HCT116 (cell line): ENCODE results near the gene DPPA3. TPM values are rescaled to one million over a fixed set of nuclear protein-coding genes. Genes with fewer than 3 reads are reported as not detected.

Source experiments
- ATAC-seq: fragments of 200-7000 bp; cut with Tn5 transposase; 2 replicates; pipeline ENCODE4 v1.9.1; 2020; ENCODE audit warnings: mild to moderate bottlenecking, moderate library complexity
- BruUV-seq: library from RNA; stranded (reverse); fragments of 400-500 nt; replicated peaks from 2 replicates; lab custom pipeline; 2021; lab: Mats Ljungman, UMichigan
- CTCF ChIA-PET: fragments of 300-600 bp; sonication (Branson Sonifier 250); formaldehyde crosslinking; loops from one replicate; lab custom pipeline; 2021; ENCODE audit warnings: antibody characterized with exemption; lab: Charles Lee
- POLR2A ChIA-PET: fragments of 300-600, 350-600 bp; sonication (Branson Sonifier 250); formaldehyde crosslinking; loops from one replicate; lab custom pipeline; 2021; ENCODE audit warnings: antibody characterized with exemption; lab: Charles Lee
- RAD21 ChIA-PET, 2 experiments: fragments of 300-600 bp; sonication (Branson Sonifier 250); formaldehyde crosslinking; loops; one replicate each; lab custom pipeline; 2023; ENCODE audit warnings: low total read pairs in 2 of 2; ENCODE audit not compliant: uncharacterized antibody in 2 of 2, unreplicated experiment in 2 of 2, low non-redundant PET in 1 of 2; lab: Charles Lee
- DNase-seq: peaks from one replicate; pipeline ENCODE4 v3.0.0-alpha.2; 2010; ENCODE audit warnings: low read depth, low spot score
- H2AFZ ChIP-seq: fragments of 200-600 bp; shearing (Covaris generic), sonication (generic); 2 replicates; pipeline ENCODE4 v1.6.1; 2017; ENCODE audit warnings: low read depth, mixed run types, mixed read lengths, antibody characterized with exemption, low read length; ENCODE audit not compliant: poor library complexity, severe bottlenecking
- H3K27ac ChIP-seq: 2 replicates; pipeline ENCODE4 v1.5.1; 2012; ENCODE audit warnings: low read depth, low read length
- H3K27me3 ChIP-seq: fragments of 200-600 bp; sonication (generic); 2 replicates; pipeline ENCODE4 v1.6.1; 2016; ENCODE audit warnings: mixed run types, low read length, mixed read lengths; ENCODE audit not compliant: insufficient read depth
- H3K36me3 ChIP-seq, 2 experiments: fragments of 200-500 bp in 1 of 2; fragments of 200-600 bp in 1 of 2; sonication (Bioruptor generic) in 1 of 2; sonication (generic) in 1 of 2; 2 replicates each; pipeline versions ENCODE4 v1.5.1 to v1.6.1; 2014 to 2016; ENCODE audit warnings: low read length in 2 of 2, inconsistent platforms in 1 of 2, mixed read lengths in 1 of 2, mixed run types in 1 of 2; ENCODE audit not compliant: insufficient read depth in 2 of 2, control insufficient read depth in 1 of 2
- H3K4me1 ChIP-seq, 2 experiments: fragments of 200-600 bp in 1 of 2; sonication (generic) in 1 of 2; 2 replicates each; pipeline versions ENCODE4 v1.5.1 to v1.6.1; 2012 to 2017; ENCODE audit warnings: low read length in 2 of 2, inconsistent platforms in 1 of 2, mild to moderate bottlenecking in 1 of 2, mixed read lengths in 1 of 2, mixed run types in 1 of 2, moderate library complexity in 1 of 2; ENCODE audit not compliant: insufficient read depth in 2 of 2, control insufficient read depth in 1 of 2
- H3K4me2 ChIP-seq: fragments of 200-600 bp; sonication (generic); 2 replicates; pipeline ENCODE4 v1.6.1; 2017; ENCODE audit warnings: mixed run types, low read length, mixed read lengths
- H3K4me3 ChIP-seq, 2 experiments: fragments of 200-600 bp in 1 of 2; sonication (generic) in 1 of 2; replicated peaks in 1 of 2; 2 replicates each; pipeline ENCODE4 v1.5.1; 2011 to 2016; ENCODE audit warnings: low read length in 2 of 2, control low read depth in 1 of 2, low read depth in 1 of 2, mild to moderate bottlenecking in 1 of 2, mixed read lengths in 1 of 2, mixed run types in 1 of 2
- H3K79me2 ChIP-seq: fragments of 200-600 bp; sonication (generic); 2 replicates; pipeline ENCODE4 v1.6.1; 2017; ENCODE audit warnings: mild to moderate bottlenecking, mixed run types, low read length, moderate library complexity, mixed read lengths; ENCODE audit not compliant: insufficient read depth
- H3K9ac ChIP-seq: fragments of 200-600 bp; sonication (generic); 2 replicates; pipeline ENCODE4 v1.6.1; 2016; ENCODE audit warnings: low read length, mixed read lengths
- H3K9me2 ChIP-seq: fragments of 200-600 bp; sonication (generic), shearing (Covaris generic); 2 replicates; pipeline ENCODE4 v1.6.1; 2017; ENCODE audit warnings: mixed run types, mild to moderate bottlenecking, moderate library complexity; ENCODE audit not compliant: insufficient read depth
- H3K9me3 ChIP-seq, 2 experiments: fragments of 200-500 bp in 1 of 2; fragments of 200-600 bp in 1 of 2; sonication (Bioruptor generic) in 1 of 2; sonication (generic) in 1 of 2; 2 replicates each; pipeline ENCODE4 v1.6.1; 2014 to 2017; ENCODE audit warnings: low read length in 2 of 2, mixed read lengths in 2 of 2, inconsistent platforms in 1 of 2, low read depth in 1 of 2, mild to moderate bottlenecking in 1 of 2, mixed run types in 1 of 2, moderate library complexity in 1 of 2; ENCODE audit not compliant: control insufficient read depth in 1 of 2, insufficient read depth in 1 of 2
- H4K20me1 ChIP-seq: fragments of 200-600 bp; sonication (generic), shearing (Covaris generic); 2 replicates; pipeline ENCODE4 v1.6.1; 2017; ENCODE audit warnings: mixed run types, mild to moderate bottlenecking, moderate library complexity; ENCODE audit not compliant: insufficient read depth
- CEBPB ChIP-seq: IDR thresholded peaks from 2 replicates; pipeline ENCODE4 v1.6.1; 2012; ENCODE audit warnings: low read depth
- CTCF ChIP-seq, 3 experiments: fragments of 200-600 bp in 1 of 3; sonication (generic) in 1 of 3; IDR thresholded peaks in 2 of 3; conservative IDR thresholded peaks in 1 of 3; 2 replicates each; pipeline ENCODE4 v1.5.1; 2012 to 2017; ENCODE audit warnings: low read depth in 2 of 3, low read length in 2 of 3, antibody characterized with exemption in 1 of 3, borderline replicate concordance in 1 of 3, control low read depth in 1 of 3, mild to moderate bottlenecking in 1 of 3, mixed read lengths in 1 of 3, mixed run types in 1 of 3, moderate library complexity in 1 of 3; ENCODE audit not compliant: insufficient read depth in 1 of 3
- ELF1 ChIP-seq: IDR thresholded peaks from 2 replicates; pipeline ENCODE4 v1.6.1; 2012; ENCODE audit warnings: low read depth, borderline replicate concordance
- EZH2phosphoT487 ChIP-seq: fragments of 200-600 bp; IDR thresholded peaks from 2 replicates; pipeline ENCODE4 v1.6.1; 2018; ENCODE audit warnings: antibody characterized with exemption, borderline replicate concordance
- FOSL1 ChIP-seq: IDR thresholded peaks from 2 replicates; pipeline ENCODE4 v1.6.1; 2012; ENCODE audit warnings: low read depth
- JUND ChIP-seq: IDR thresholded peaks from 2 replicates; pipeline ENCODE4 v1.6.1; 2012
- SIN3A ChIP-seq: IDR thresholded peaks from 2 replicates; pipeline ENCODE4 v1.6.1; 2012; ENCODE audit warnings: low read depth
- SRF ChIP-seq: IDR thresholded peaks from 2 replicates; pipeline ENCODE4 v1.6.1; 2012; ENCODE audit warnings: low read depth
- TCF7L2 ChIP-seq: IDR thresholded peaks from 2 replicates; pipeline ENCODE4 v1.7.0; 2011; ENCODE audit warnings: borderline replicate concordance, inconsistent platforms; ENCODE audit not compliant: insufficient read depth, insufficient read length; ENCODE audit errors: extremely low read depth
- YY1 ChIP-seq: IDR thresholded peaks from 2 replicates; pipeline ENCODE4 v1.6.1; 2011; ENCODE audit warnings: low read length, low read depth, moderate library complexity, mild to moderate bottlenecking; ENCODE audit not compliant: insufficient replicate concordance; ENCODE audit errors: extremely low read depth
- ZBTB33 ChIP-seq: IDR thresholded peaks from 2 replicates; pipeline ENCODE4 v1.6.1; 2011; ENCODE audit warnings: mild to moderate bottlenecking, low read length, moderate library complexity; ENCODE audit not compliant: insufficient replicate concordance; ENCODE audit errors: extremely low read depth
- ZFX ChIP-seq: fragments of 450-650 bp; IDR thresholded peaks from 2 replicates; pipeline ENCODE4 v1.6.1; 2017
- ZNF274 ChIP-seq: fragments of 200-500 bp; sonication (Bioruptor generic); IDR thresholded peaks from 2 replicates; pipeline ENCODE4 v1.6.1; 2014; ENCODE audit warnings: mild to moderate bottlenecking, low read depth, low read length, inconsistent platforms
- intact Hi-C: fragments of 100-400 bp; cut with micrococcal nuclease; formaldehyde crosslinking; loops from 2 replicates; pipeline ENCODE4 v1.10.0; 2022
- total RNA-seq: library from RNA; stranded (reverse); gene quantifications from one replicate; pipeline ENCODE4 v1.2.1, GENCODE V29; 2021; ENCODE audit not compliant: unreplicated experiment
- TF ChIP-seq, protein P1 (sequence below): IDR thresholded peaks from 2 replicates; pipeline ENCODE4 v1.6.1; 2012; ENCODE audit warnings: low read depth
- TF ChIP-seq, protein P2 (sequence below): IDR thresholded peaks from 2 replicates; pipeline ENCODE4 v1.6.1; 2012

DPPA3 gene
- total RNA-seq, 1 experiment from 2014 or later, result not detected

DNA sequence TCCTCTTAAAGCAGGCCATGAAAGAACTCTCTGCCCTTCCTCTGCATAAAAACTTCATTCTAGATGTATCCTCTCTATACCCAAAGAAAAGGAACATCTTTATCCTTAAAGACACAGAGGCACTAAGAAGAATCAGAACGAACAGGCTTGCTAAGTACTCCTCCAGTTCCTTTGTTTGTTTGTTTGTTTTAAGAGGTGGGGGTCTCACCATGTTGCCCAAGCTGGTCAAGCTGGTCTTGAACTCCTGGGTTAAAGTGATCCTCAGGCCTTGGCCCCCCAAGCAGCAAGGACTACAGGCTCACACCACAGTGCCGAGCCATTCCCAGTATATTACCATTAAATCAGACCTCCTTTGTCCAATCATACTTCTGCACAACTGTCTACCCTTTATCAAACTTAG is 29.7 kb upstream of the DPPA3 start:
- H3K79me2 ChIP-seq, result no peaks in the 10 kb centered on the region
- no peaks in the 10 kb centered on the region for H3K27me3 ChIP-seq
- H3K9ac ChIP-seq, result no peak overlapping the region
- ChIA-PET RAD21 (no interaction called here), CTCF (no interaction called here), POLR2A (no interaction called here)
- H3K9me2 ChIP-seq, result no peaks in the 10 kb centered on the region
- H4K20me1 ChIP-seq, result no peaks in the 10 kb centered on the region
- H3K9me3 ChIP-seq, result no peaks in the 10 kb centered on the region
- H3K27ac ChIP-seq, result no peak overlapping the region
- no TSS peak for BruUV-seq
- no peak for TF ChIP-seq ZBTB33
- TF ChIP-seq CEBPB, result no peak
- no peak for TF ChIP-seq JUND
- TF ChIP-seq, protein P1, sequence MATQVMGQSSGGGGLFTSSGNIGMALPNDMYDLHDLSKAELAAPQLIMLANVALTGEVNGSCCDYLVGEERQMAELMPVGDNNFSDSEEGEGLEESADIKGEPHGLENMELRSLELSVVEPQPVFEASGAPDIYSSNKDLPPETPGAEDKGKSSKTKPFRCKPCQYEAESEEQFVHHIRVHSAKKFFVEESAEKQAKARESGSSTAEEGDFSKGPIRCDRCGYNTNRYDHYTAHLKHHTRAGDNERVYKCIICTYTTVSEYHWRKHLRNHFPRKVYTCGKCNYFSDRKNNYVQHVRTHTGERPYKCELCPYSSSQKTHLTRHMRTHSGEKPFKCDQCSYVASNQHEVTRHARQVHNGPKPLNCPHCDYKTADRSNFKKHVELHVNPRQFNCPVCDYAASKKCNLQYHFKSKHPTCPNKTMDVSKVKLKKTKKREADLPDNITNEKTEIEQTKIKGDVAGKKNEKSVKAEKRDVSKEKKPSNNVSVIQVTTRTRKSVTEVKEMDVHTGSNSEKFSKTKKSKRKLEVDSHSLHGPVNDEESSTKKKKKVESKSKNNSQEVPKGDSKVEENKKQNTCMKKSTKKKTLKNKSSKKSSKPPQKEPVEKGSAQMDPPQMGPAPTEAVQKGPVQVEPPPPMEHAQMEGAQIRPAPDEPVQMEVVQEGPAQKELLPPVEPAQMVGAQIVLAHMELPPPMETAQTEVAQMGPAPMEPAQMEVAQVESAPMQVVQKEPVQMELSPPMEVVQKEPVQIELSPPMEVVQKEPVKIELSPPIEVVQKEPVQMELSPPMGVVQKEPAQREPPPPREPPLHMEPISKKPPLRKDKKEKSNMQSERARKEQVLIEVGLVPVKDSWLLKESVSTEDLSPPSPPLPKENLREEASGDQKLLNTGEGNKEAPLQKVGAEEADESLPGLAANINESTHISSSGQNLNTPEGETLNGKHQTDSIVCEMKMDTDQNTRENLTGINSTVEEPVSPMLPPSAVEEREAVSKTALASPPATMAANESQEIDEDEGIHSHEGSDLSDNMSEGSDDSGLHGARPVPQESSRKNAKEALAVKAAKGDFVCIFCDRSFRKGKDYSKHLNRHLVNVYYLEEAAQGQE, result no peak
- TF ChIP-seq ZNF274, result no peak
- no peak for TF ChIP-seq SRF
- no peak for TF ChIP-seq SIN3A
- TF ChIP-seq, protein P2, sequence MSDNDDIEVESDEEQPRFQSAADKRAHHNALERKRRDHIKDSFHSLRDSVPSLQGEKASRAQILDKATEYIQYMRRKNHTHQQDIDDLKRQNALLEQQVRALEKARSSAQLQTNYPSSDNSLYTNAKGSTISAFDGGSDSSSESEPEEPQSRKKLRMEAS, result no peak
- no peak for TF ChIP-seq ELF1
- TF ChIP-seq EZH2phosphoT487, result no peak
- TF ChIP-seq ZFX, result no peak
- no peak for TF ChIP-seq YY1
- no peak for TF ChIP-seq FOSL1
- no peak for TF ChIP-seq TCF7L2
- no peak for TF ChIP-seq CTCF (IDR thresholded peaks at IDR 0.05 in 2 of 3, conservative IDR thresholded peaks at IDR 0.05 in 1 of 3; ENCODE audit: borderline replicate concordance in 1 of 3, insufficient read depth in 1 of 3, low read depth in 2 of 3, low read length in 2 of 3)
- DNase-seq (no peak), ATAC-seq (no peak)
- H3K36me3 ChIP-seq, result no peaks in the 10 kb centered on the region
- H3K4me1 ChIP-seq, result peaks cover 0 to 5% of the 10 kb centered on the region in 2 experiments; a peak in 1 of 4 replicates
- intact Hi-C loops, result no loop called here
- no peak overlapping the region for H3K4me3 ChIP-seq
- H2AFZ ChIP-seq, result no peak overlapping the region
- H3K4me2 ChIP-seq, result no peak overlapping the region
